ENCODE results near the gene ANKFY1. TPM values are rescaled to one million over a fixed set of nuclear protein-coding genes. Genes with fewer than 3 reads are reported as not detected.
A peak's percentile ranks its signal among the peaks of the same experiment; 100 is the strongest.
"Not testable (repeated sequence)": the region's sequence is repeated elsewhere in the genome, so short reads cannot be mapped to it uniquely, and the experiment has no call there.

ANKFY1 gene
- total and polyA plus RNA-seq, 5 donors from 2014 or later, result 9.9 to 61.0 (median 11.3) TPM

DNA sequence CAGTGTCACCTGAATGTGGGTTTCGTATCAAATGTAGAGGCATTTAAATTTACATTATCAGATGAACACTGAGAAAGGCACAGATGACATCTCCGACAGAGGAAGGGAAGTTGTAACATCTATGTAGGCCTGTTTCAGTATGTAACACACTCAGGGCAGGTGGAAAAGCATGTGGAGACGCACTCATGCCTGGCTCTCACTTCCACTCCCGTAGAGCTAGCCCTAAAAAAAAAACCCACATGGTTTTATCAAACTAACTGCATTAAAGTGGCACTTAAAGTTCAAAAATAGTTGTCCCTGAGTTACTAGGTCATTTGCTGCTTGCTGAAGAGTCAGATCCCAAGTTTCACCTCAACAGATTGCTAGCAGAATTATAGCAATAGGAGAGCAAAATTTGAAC, 6.1 kb upstream of the ANKFY1 start:
- Mint-ChIP-seq H3K27me3 (no peaks in the 10 kb centered on the region), H3K4me3 (no peak overlapping the region), H3K36me3 (peaks cover 18% of the 10 kb centered on the region), H3K27ac (peak overlapping the region in 1 of 3 donors; percentile 2), H3K9me3 (no peaks in the 10 kb centered on the region), H3K4me1 (peaks cover 0 to 9% (median 4%) of the 10 kb centered on the region in 4 donors)
- Histone ChIP-seq H3K4me3 (ENCODE audit: low read depth, low read length) (no peak overlapping the region), H3K36me3 (ENCODE audit: control insufficient read depth, insufficient read depth, low read length) (peaks cover 19% of the 10 kb centered on the region), H3K27ac (ENCODE audit: insufficient read depth, low read length, poor library complexity, severe bottlenecking) (no peak overlapping the region), H3K27me3 (ENCODE audit: control insufficient read depth, insufficient read depth, low read length) (no peaks in the 10 kb centered on the region), H3K9me3 (ENCODE audit: control insufficient read depth in 2 of 2, low read length in 2 of 2) (no peaks in the 10 kb centered on the region), H3K4me1 (ENCODE audit: control insufficient read depth, insufficient read depth, low read length, poor library complexity, severe bottlenecking) (no peaks in the 10 kb centered on the region)
- ATAC-seq (ENCODE audit: low read depth in 2 of 2), result no peak
- no peak for DNase-seq

DNA sequence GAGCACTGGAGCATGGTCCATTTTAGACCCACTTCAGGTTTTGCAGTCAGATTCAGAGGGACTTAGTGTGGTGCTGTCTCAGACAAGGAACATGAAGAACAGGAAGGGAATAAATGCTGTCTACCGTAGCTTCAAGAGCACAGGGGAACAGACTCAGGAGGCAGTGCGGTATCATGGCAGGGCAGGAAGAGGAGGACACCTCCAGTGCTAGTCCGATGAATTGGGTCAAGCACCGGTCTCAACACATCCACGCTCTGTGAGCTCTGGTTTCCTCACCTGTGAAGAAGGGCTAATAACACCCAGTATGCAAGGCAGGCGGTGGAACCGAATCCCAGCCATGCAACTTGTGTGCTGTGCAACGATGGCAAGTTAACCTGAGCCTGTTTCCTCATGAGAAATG, 3.6 kb upstream of the ANKFY1 start:
- Histone ChIP-seq H3K27ac (ENCODE audit: insufficient read depth, low read length, poor library complexity, severe bottlenecking) (no peak overlapping the region), H3K36me3 (ENCODE audit: control insufficient read depth, insufficient read depth, low read length) (peaks cover 16% of the 10 kb centered on the region), H3K27me3 (ENCODE audit: control insufficient read depth, insufficient read depth, low read length) (no peaks in the 10 kb centered on the region), H3K4me1 (ENCODE audit: control insufficient read depth, insufficient read depth, low read length, poor library complexity, severe bottlenecking) (peaks cover 15% of the 10 kb centered on the region), H3K4me3 (ENCODE audit: low read depth, low read length) (no peak overlapping the region), H3K9me3 (ENCODE audit: control insufficient read depth in 2 of 2, low read length in 2 of 2) (no peaks in the 10 kb centered on the region)
- no peaks in the 10 kb centered on the region for H3K27me3 Mint-ChIP-seq
- H3K4me3 Mint-ChIP-seq, result no peak overlapping the region
- no peaks in the 10 kb centered on the region for H3K9me3 Mint-ChIP-seq
- peak overlapping the region in 1 of 3 donors; percentile 79 for H3K27ac Mint-ChIP-seq
- ATAC-seq (ENCODE audit: low read depth in 2 of 2) (no peak), DNase-seq (no peak)
- H3K36me3 Mint-ChIP-seq, result peaks cover 12% of the 10 kb centered on the region
- peaks cover 5 to 28% (median 17%) of the 10 kb centered on the region in 4 donors for H3K4me1 Mint-ChIP-seq

DNA sequence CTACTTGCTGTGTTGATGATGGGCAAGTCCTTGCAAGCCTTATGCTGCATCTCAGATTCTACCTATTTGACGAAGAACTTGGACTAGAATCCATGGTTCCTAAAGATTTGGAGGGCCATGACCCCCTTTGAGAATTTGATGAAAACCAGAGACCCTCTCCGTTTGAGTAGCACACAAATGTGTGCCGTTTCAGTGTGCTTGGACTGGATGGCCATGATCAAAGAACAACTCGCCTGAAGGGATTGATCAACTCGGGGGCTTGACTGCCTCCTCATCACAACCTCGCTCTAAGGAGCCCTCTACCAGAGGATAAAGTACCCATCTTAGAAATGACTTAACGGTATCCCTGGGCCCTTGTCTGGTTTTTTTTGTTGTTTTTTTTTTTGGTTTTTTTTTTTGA, 2.8 kb upstream of the ANKFY1 start:
- Histone ChIP-seq H3K27me3 (ENCODE audit: control insufficient read depth, insufficient read depth, low read length) (no peaks in the 10 kb centered on the region), H3K4me1 (ENCODE audit: control insufficient read depth, insufficient read depth, low read length, poor library complexity, severe bottlenecking) (peaks cover 19% of the 10 kb centered on the region), H3K36me3 (ENCODE audit: control insufficient read depth, insufficient read depth, low read length) (peaks cover 11% of the 10 kb centered on the region), H3K9me3 (ENCODE audit: control insufficient read depth in 2 of 2, low read length in 2 of 2) (no peaks in the 10 kb centered on the region), H3K27ac (ENCODE audit: insufficient read depth, low read length, poor library complexity, severe bottlenecking) (no peak overlapping the region), H3K4me3 (ENCODE audit: low read depth, low read length) (no peak overlapping the region)
- Mint-ChIP-seq H3K9me3 (no peaks in the 10 kb centered on the region), H3K27me3 (no peaks in the 10 kb centered on the region), H3K27ac (no peak overlapping the region), H3K4me1 (peaks cover 5 to 36% (median 23%) of the 10 kb centered on the region in 4 donors), H3K4me3 (peak overlapping the region in 2 of 4 donors; percentile 49 to 58), H3K36me3 (peaks cover 12% of the 10 kb centered on the region)
- ATAC-seq (ENCODE audit: low read depth in 2 of 2) (no peak), DNase-seq (no peak)

GRCh38 chr17:4262703-4263102, 1.1 kb downstream of the ANKFY1 start:
- peak overlapping the region in 2 of 3 donors; percentile 88 to 94 for H3K27ac Mint-ChIP-seq

GRCh38 chr17:4261452-4261851, 2.3 kb downstream of the ANKFY1 start:
- H3K4me3 ChIP-seq (ENCODE audit: low read depth, low read length), result no peak overlapping the region
- peaks cover 19% of the 10 kb centered on the region for H3K4me1 ChIP-seq (ENCODE audit: control insufficient read depth, insufficient read depth, low read length, poor library complexity, severe bottlenecking)
- peaks cover 14% of the 10 kb centered on the region for H3K36me3 Mint-ChIP-seq
- peaks cover 11 to 68% (median 52%) of the 10 kb centered on the region in 4 donors for H3K4me1 Mint-ChIP-seq
- H3K36me3 ChIP-seq (ENCODE audit: control insufficient read depth, insufficient read depth, low read length), result peaks cover 12% of the 10 kb centered on the region
- ATAC-seq (ENCODE audit: low read depth in 2 of 2) (no peak), DNase-seq (no peak)
- H3K9me3 ChIP-seq (ENCODE audit: control insufficient read depth in 2 of 2, low read length in 2 of 2), result peaks cover 0 to 3% of the 10 kb centered on the region in 2 experiments
- peak overlapping the region; percentile 61 to 95 (median 70) for H3K4me3 Mint-ChIP-seq
- H3K27me3 ChIP-seq (ENCODE audit: control insufficient read depth, insufficient read depth, low read length), result no peaks in the 10 kb centered on the region
- H3K27me3 Mint-ChIP-seq, result no peaks in the 10 kb centered on the region
- peaks cover 0 to 3% (median 0%) of the 10 kb centered on the region in 7 donors for H3K9me3 Mint-ChIP-seq
- H3K27ac ChIP-seq (ENCODE audit: insufficient read depth, low read length, poor library complexity, severe bottlenecking), result no peak overlapping the region
- H3K27ac Mint-ChIP-seq, result peak overlapping the region in 2 of 3 donors; percentile 34 to 94

More at GRCh38 chr17:4262703-4263102, 1.1 kb downstream of the ANKFY1 start:
- Mint-ChIP-seq H3K9me3 (peaks cover 0 to 3% (median 0%) of the 10 kb centered on the region in 7 donors), H3K4me1 (peaks cover 9 to 56% (median 40%) of the 10 kb centered on the region in 4 donors), H3K36me3 (peaks cover 12% of the 10 kb centered on the region), H3K4me3 (peak overlapping the region; percentile 90 to 99 (median 93)), H3K27me3 (no peaks in the 10 kb centered on the region)
- Histone ChIP-seq H3K4me3 (ENCODE audit: low read depth, low read length) (peak overlapping the region; percentile 89), H3K9me3 (ENCODE audit: control insufficient read depth in 2 of 2, low read length in 2 of 2) (peaks cover 0 to 3% of the 10 kb centered on the region in 2 experiments), H3K4me1 (ENCODE audit: control insufficient read depth, insufficient read depth, low read length, poor library complexity, severe bottlenecking) (peaks cover 19% of the 10 kb centered on the region), H3K27me3 (ENCODE audit: control insufficient read depth, insufficient read depth, low read length) (no peaks in the 10 kb centered on the region), H3K36me3 (ENCODE audit: control insufficient read depth, insufficient read depth, low read length) (peaks cover 10% of the 10 kb centered on the region), H3K27ac (ENCODE audit: insufficient read depth, low read length, poor library complexity, severe bottlenecking) (peak overlapping the region; percentile 82)
- no peak for ATAC-seq (ENCODE audit: low read depth in 2 of 2)
- DNase-seq, result no peak

GRCh38 chr17:4258867-4259266, 4.9 kb downstream of the ANKFY1 start:
- H3K4me3 Mint-ChIP-seq, result no peak overlapping the region
- Histone ChIP-seq H3K36me3 (ENCODE audit: control insufficient read depth, insufficient read depth, low read length) (peaks cover 12% of the 10 kb centered on the region), H3K4me1 (ENCODE audit: control insufficient read depth, insufficient read depth, low read length, poor library complexity, severe bottlenecking) (peaks cover 11% of the 10 kb centered on the region), H3K9me3 (ENCODE audit: control insufficient read depth in 2 of 2, low read length in 2 of 2) (peaks cover 0 to 3% of the 10 kb centered on the region in 2 experiments), H3K27me3 (ENCODE audit: control insufficient read depth, insufficient read depth, low read length) (no peaks in the 10 kb centered on the region), H3K4me3 (ENCODE audit: low read depth, low read length) (no peak overlapping the region), H3K27ac (ENCODE audit: insufficient read depth, low read length, poor library complexity, severe bottlenecking) (no peak overlapping the region)
- DNase-seq (no peak), ATAC-seq (ENCODE audit: low read depth in 2 of 2) (no peak)
- peaks cover 11 to 65% (median 48%) of the 10 kb centered on the region in 4 donors for H3K4me1 Mint-ChIP-seq
- peaks cover 0 to 4% (median 0%) of the 10 kb centered on the region in 7 donors for H3K9me3 Mint-ChIP-seq
- H3K27ac Mint-ChIP-seq, result no peak overlapping the region
- H3K36me3 Mint-ChIP-seq, result peaks cover 17% of the 10 kb centered on the region
- no peaks in the 10 kb centered on the region for H3K27me3 Mint-ChIP-seq

GRCh38 chr17:4256952-4257351, 6.8 kb downstream of the ANKFY1 start:
- peaks cover 0 to 3% of the 10 kb centered on the region in 2 experiments for H3K9me3 ChIP-seq (ENCODE audit: control insufficient read depth in 2 of 2, low read length in 2 of 2)
- Mint-ChIP-seq H3K27me3 (no peaks in the 10 kb centered on the region), H3K4me3 (peak overlapping the region in 1 of 4 donors; percentile 64), H3K4me1 (peaks cover 9 to 58% (median 44%) of the 10 kb centered on the region in 4 donors), H3K36me3 (peaks cover 17% of the 10 kb centered on the region), H3K9me3 (peaks cover 0 to 4% (median 0%) of the 10 kb centered on the region in 7 donors), H3K27ac (no peak overlapping the region)
- H3K27ac ChIP-seq (ENCODE audit: insufficient read depth, low read length, poor library complexity, severe bottlenecking), result no peak overlapping the region
- H3K36me3 ChIP-seq (ENCODE audit: control insufficient read depth, insufficient read depth, low read length), result peaks cover 12% of the 10 kb centered on the region
- DNase-seq (no peak), ATAC-seq (ENCODE audit: low read depth in 2 of 2) (no peak)
- no peaks in the 10 kb centered on the region for H3K27me3 ChIP-seq (ENCODE audit: control insufficient read depth, insufficient read depth, low read length)
- no peaks in the 10 kb centered on the region for H3K4me1 ChIP-seq (ENCODE audit: control insufficient read depth, insufficient read depth, low read length, poor library complexity, severe bottlenecking)
- no peak overlapping the region for H3K4me3 ChIP-seq (ENCODE audit: low read depth, low read length)

DNA sequence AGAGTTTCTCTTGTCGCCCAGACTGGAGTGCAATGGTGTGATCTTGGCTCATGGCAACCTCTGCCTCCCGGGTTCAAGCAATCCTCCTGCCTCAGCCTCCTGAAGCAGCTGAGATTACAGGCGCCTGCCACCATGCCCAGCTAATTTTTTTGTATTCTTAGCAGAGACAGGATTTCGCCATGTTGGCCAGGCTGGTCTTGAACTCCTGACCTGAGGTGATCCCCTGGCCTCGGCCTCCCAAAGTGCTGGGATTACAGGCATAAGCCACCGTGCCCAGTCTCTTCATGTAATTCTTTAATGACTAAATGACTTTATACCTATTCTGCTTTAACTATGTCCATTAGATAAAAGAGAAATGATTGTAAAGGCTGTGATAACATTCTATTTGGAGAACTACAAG, 8.5 kb downstream of the ANKFY1 start:
- Mint-ChIP-seq H3K36me3 (peaks cover 17% of the 10 kb centered on the region), H3K27ac (peak overlapping the region in 1 of 3 donors; percentile 42), H3K4me1 (peaks cover 16 to 50% (median 36%) of the 10 kb centered on the region in 4 donors)
- not testable (repeated sequence) for H3K4me1 ChIP-seq (ENCODE audit: control insufficient read depth, insufficient read depth, low read length, poor library complexity, severe bottlenecking); H3K9me3 Mint-ChIP-seq; ATAC-seq (ENCODE audit: low read depth in 2 of 2); H3K9me3 ChIP-seq (ENCODE audit: control insufficient read depth in 2 of 2, low read length in 2 of 2); DNase-seq; H3K27me3 ChIP-seq (ENCODE audit: control insufficient read depth, insufficient read depth, low read length); H3K4me3 ChIP-seq (ENCODE audit: low read depth, low read length); H3K27ac ChIP-seq (ENCODE audit: insufficient read depth, low read length, poor library complexity, severe bottlenecking); H3K27me3 Mint-ChIP-seq; H3K4me3 Mint-ChIP-seq
- peaks cover 12% of the 10 kb centered on the region for H3K36me3 ChIP-seq (ENCODE audit: control insufficient read depth, insufficient read depth, low read length)

All from CD4-positive, CD25-positive, alpha-beta regulatory T cell (primary cell).